ENCODE results near the gene HSP90AA1.

DNA sequence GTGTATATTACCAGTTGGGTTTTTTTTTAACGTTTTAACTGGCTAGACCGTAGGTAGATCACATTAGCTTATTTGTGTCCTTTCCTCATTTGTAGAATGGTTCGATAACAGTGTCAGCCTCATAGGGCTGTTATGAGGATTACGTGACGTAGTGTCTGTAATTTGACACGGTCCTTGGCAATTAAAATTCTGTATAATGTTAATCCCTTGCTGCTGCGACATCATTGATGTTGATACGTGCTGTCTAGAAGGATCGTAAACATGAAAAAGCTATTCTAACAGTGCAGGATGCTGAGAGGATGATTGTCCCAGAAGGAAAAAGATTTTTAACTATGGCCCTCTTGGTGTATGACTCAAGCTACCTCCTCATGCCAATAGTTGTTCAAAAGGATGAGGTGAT is 50.9 kb downstream of the HSP90AA1 start:
- TF ChIP-seq, protein P1, sequence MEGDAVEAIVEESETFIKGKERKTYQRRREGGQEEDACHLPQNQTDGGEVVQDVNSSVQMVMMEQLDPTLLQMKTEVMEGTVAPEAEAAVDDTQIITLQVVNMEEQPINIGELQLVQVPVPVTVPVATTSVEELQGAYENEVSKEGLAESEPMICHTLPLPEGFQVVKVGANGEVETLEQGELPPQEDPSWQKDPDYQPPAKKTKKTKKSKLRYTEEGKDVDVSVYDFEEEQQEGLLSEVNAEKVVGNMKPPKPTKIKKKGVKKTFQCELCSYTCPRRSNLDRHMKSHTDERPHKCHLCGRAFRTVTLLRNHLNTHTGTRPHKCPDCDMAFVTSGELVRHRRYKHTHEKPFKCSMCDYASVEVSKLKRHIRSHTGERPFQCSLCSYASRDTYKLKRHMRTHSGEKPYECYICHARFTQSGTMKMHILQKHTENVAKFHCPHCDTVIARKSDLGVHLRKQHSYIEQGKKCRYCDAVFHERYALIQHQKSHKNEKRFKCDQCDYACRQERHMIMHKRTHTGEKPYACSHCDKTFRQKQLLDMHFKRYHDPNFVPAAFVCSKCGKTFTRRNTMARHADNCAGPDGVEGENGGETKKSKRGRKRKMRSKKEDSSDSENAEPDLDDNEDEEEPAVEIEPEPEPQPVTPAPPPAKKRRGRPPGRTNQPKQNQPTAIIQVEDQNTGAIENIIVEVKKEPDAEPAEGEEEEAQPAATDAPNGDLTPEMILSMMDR (conservative IDR thresholded peaks at IDR 0.05; ENCODE audit: low read depth, low read length), result no peak
- TF ChIP-seq EZH2 (IDR thresholded peaks at IDR 0.05; ENCODE audit: low read length, unreplicated experiment) (no peak), EZH2phosphoT487 (IDR thresholded peaks at IDR 0.05; ENCODE audit: borderline replicate concordance, low read length) (no peak)
